HCT116 (cell line): ENCODE measurements around the gene TMEM45A. TPM values are rescaled to one million over a fixed set of nuclear protein-coding genes. Genes with fewer than 3 reads are reported as not detected.
A peak's percentile ranks its signal among the peaks of the same experiment; 100 is the strongest.

Experiments
- ATAC-seq: fragments of 200-7000 bp; cut with Tn5 transposase; 2 replicates; pipeline ENCODE4 v1.9.1; 2020; ENCODE audit warnings: mild to moderate bottlenecking, moderate library complexity
- BruUV-seq: library from RNA; stranded (reverse); fragments of 400-500 nt; replicated peaks from 2 replicates; lab custom pipeline; 2021; lab: Mats Ljungman, UMichigan
- CTCF ChIA-PET: fragments of 300-600 bp; sonication (Branson Sonifier 250); formaldehyde crosslinking; loops from one replicate; lab custom pipeline; 2021; ENCODE audit warnings: antibody characterized with exemption; lab: Charles Lee
- POLR2A ChIA-PET: fragments of 300-600, 350-600 bp; sonication (Branson Sonifier 250); formaldehyde crosslinking; loops from one replicate; lab custom pipeline; 2021; ENCODE audit warnings: antibody characterized with exemption; lab: Charles Lee
- RAD21 ChIA-PET, 2 experiments: fragments of 300-600 bp; sonication (Branson Sonifier 250); formaldehyde crosslinking; loops; one replicate each; lab custom pipeline; 2023; ENCODE audit warnings: low total read pairs in 2 of 2; ENCODE audit not compliant: uncharacterized antibody in 2 of 2, unreplicated experiment in 2 of 2, low non-redundant PET in 1 of 2; lab: Charles Lee
- DNase-seq: peaks from one replicate; pipeline ENCODE4 v3.0.0-alpha.2; 2010; ENCODE audit warnings: low read depth, low spot score
- H2AFZ ChIP-seq: fragments of 200-600 bp; shearing (Covaris generic), sonication (generic); 2 replicates; pipeline ENCODE4 v1.6.1; 2017; ENCODE audit warnings: low read depth, mixed run types, mixed read lengths, antibody characterized with exemption, low read length; ENCODE audit not compliant: poor library complexity, severe bottlenecking
- H3K27ac ChIP-seq: 2 replicates; pipeline ENCODE4 v1.5.1; 2012; ENCODE audit warnings: low read depth, low read length
- H3K27me3 ChIP-seq: fragments of 200-600 bp; sonication (generic); 2 replicates; pipeline ENCODE4 v1.6.1; 2016; ENCODE audit warnings: mixed run types, low read length, mixed read lengths; ENCODE audit not compliant: insufficient read depth
- H3K36me3 ChIP-seq, 2 experiments: fragments of 200-500 bp in 1 of 2; fragments of 200-600 bp in 1 of 2; sonication (Bioruptor generic) in 1 of 2; sonication (generic) in 1 of 2; 2 replicates each; pipeline versions ENCODE4 v1.5.1 to v1.6.1; 2014 to 2016; ENCODE audit warnings: low read length in 2 of 2, inconsistent platforms in 1 of 2, mixed read lengths in 1 of 2, mixed run types in 1 of 2; ENCODE audit not compliant: insufficient read depth in 2 of 2, control insufficient read depth in 1 of 2
- H3K4me1 ChIP-seq, 2 experiments: fragments of 200-600 bp in 1 of 2; sonication (generic) in 1 of 2; 2 replicates each; pipeline versions ENCODE4 v1.5.1 to v1.6.1; 2012 to 2017; ENCODE audit warnings: low read length in 2 of 2, inconsistent platforms in 1 of 2, mild to moderate bottlenecking in 1 of 2, mixed read lengths in 1 of 2, mixed run types in 1 of 2, moderate library complexity in 1 of 2; ENCODE audit not compliant: insufficient read depth in 2 of 2, control insufficient read depth in 1 of 2
- H3K4me2 ChIP-seq: fragments of 200-600 bp; sonication (generic); 2 replicates; pipeline ENCODE4 v1.6.1; 2017; ENCODE audit warnings: mixed run types, low read length, mixed read lengths
- H3K4me3 ChIP-seq, 2 experiments: fragments of 200-600 bp in 1 of 2; sonication (generic) in 1 of 2; replicated peaks in 1 of 2; 2 replicates each; pipeline ENCODE4 v1.5.1; 2011 to 2016; ENCODE audit warnings: low read length in 2 of 2, control low read depth in 1 of 2, low read depth in 1 of 2, mild to moderate bottlenecking in 1 of 2, mixed read lengths in 1 of 2, mixed run types in 1 of 2
- H3K79me2 ChIP-seq: fragments of 200-600 bp; sonication (generic); 2 replicates; pipeline ENCODE4 v1.6.1; 2017; ENCODE audit warnings: mild to moderate bottlenecking, mixed run types, low read length, moderate library complexity, mixed read lengths; ENCODE audit not compliant: insufficient read depth
- H3K9ac ChIP-seq: fragments of 200-600 bp; sonication (generic); 2 replicates; pipeline ENCODE4 v1.6.1; 2016; ENCODE audit warnings: low read length, mixed read lengths
- H3K9me2 ChIP-seq: fragments of 200-600 bp; sonication (generic), shearing (Covaris generic); 2 replicates; pipeline ENCODE4 v1.6.1; 2017; ENCODE audit warnings: mixed run types, mild to moderate bottlenecking, moderate library complexity; ENCODE audit not compliant: insufficient read depth
- H3K9me3 ChIP-seq, 2 experiments: fragments of 200-500 bp in 1 of 2; fragments of 200-600 bp in 1 of 2; sonication (Bioruptor generic) in 1 of 2; sonication (generic) in 1 of 2; 2 replicates each; pipeline ENCODE4 v1.6.1; 2014 to 2017; ENCODE audit warnings: low read length in 2 of 2, mixed read lengths in 2 of 2, inconsistent platforms in 1 of 2, low read depth in 1 of 2, mild to moderate bottlenecking in 1 of 2, mixed run types in 1 of 2, moderate library complexity in 1 of 2; ENCODE audit not compliant: control insufficient read depth in 1 of 2, insufficient read depth in 1 of 2
- H4K20me1 ChIP-seq: fragments of 200-600 bp; sonication (generic), shearing (Covaris generic); 2 replicates; pipeline ENCODE4 v1.6.1; 2017; ENCODE audit warnings: mixed run types, mild to moderate bottlenecking, moderate library complexity; ENCODE audit not compliant: insufficient read depth
- CBX3 ChIP-seq: IDR thresholded peaks from 2 replicates; pipeline ENCODE4 v1.6.1; 2012; ENCODE audit warnings: low read depth
- CTCF ChIP-seq, 3 experiments: fragments of 200-600 bp in 1 of 3; sonication (generic) in 1 of 3; IDR thresholded peaks in 2 of 3; conservative IDR thresholded peaks in 1 of 3; 2 replicates each; pipeline ENCODE4 v1.5.1; 2012 to 2017; ENCODE audit warnings: low read depth in 2 of 3, low read length in 2 of 3, antibody characterized with exemption in 1 of 3, borderline replicate concordance in 1 of 3, control low read depth in 1 of 3, mild to moderate bottlenecking in 1 of 3, mixed read lengths in 1 of 3, mixed run types in 1 of 3, moderate library complexity in 1 of 3; ENCODE audit not compliant: insufficient read depth in 1 of 3
- EGR1 ChIP-seq: IDR thresholded peaks from 2 replicates; pipeline ENCODE4 v1.6.1; 2012; ENCODE audit warnings: low read depth
- EZH2phosphoT487 ChIP-seq: fragments of 200-600 bp; IDR thresholded peaks from 2 replicates; pipeline ENCODE4 v1.6.1; 2018; ENCODE audit warnings: antibody characterized with exemption, borderline replicate concordance
- FOSL1 ChIP-seq: IDR thresholded peaks from 2 replicates; pipeline ENCODE4 v1.6.1; 2012; ENCODE audit warnings: low read depth
- JUND ChIP-seq: IDR thresholded peaks from 2 replicates; pipeline ENCODE4 v1.6.1; 2012
- MAX ChIP-seq: IDR thresholded peaks from 2 replicates; pipeline ENCODE4 v1.6.1; 2012
- POLR2A ChIP-seq: IDR thresholded peaks from 2 replicates; pipeline ENCODE4 v1.7.0; 2011; ENCODE audit warnings: borderline replicate concordance; ENCODE audit not compliant: insufficient read depth, insufficient read length; ENCODE audit errors: extremely low read depth
- RAD21 ChIP-seq: IDR thresholded peaks from 2 replicates; pipeline ENCODE4 v1.6.1; 2012; ENCODE audit warnings: low read depth, mild to moderate bottlenecking
- REST ChIP-seq: IDR thresholded peaks from 2 replicates; pipeline ENCODE4 v1.6.1; 2012; ENCODE audit warnings: low read depth
- SIN3A ChIP-seq: IDR thresholded peaks from 2 replicates; pipeline ENCODE4 v1.6.1; 2012; ENCODE audit warnings: low read depth
- SP1 ChIP-seq: IDR thresholded peaks from 2 replicates; pipeline ENCODE4 v1.6.1; 2012; ENCODE audit warnings: low read depth
- YY1 ChIP-seq: IDR thresholded peaks from 2 replicates; pipeline ENCODE4 v1.6.1; 2011; ENCODE audit warnings: low read length, low read depth, moderate library complexity, mild to moderate bottlenecking; ENCODE audit not compliant: insufficient replicate concordance; ENCODE audit errors: extremely low read depth
- ZFX ChIP-seq: fragments of 450-650 bp; IDR thresholded peaks from 2 replicates; pipeline ENCODE4 v1.6.1; 2017
- ZNF274 ChIP-seq: fragments of 200-500 bp; sonication (Bioruptor generic); IDR thresholded peaks from 2 replicates; pipeline ENCODE4 v1.6.1; 2014; ENCODE audit warnings: mild to moderate bottlenecking, low read depth, low read length, inconsistent platforms
- intact Hi-C: fragments of 100-400 bp; cut with micrococcal nuclease; formaldehyde crosslinking; loops from 2 replicates; pipeline ENCODE4 v1.10.0; 2022
- total RNA-seq: library from RNA; stranded (reverse); gene quantifications from one replicate; pipeline ENCODE4 v1.2.1, GENCODE V29; 2021; ENCODE audit not compliant: unreplicated experiment

The TMEM45A gene
- total RNA-seq, 1 experiment from 2014 or later, result 5.0 TPM

- no TSS peak for BruUV-seq
- ChIA-PET CTCF (no interaction called here), RAD21 (no interaction called here), POLR2A (no interaction called here)
- Histone ChIP-seq H3K4me2 (no peak overlapping the region), H3K9ac (no peak overlapping the region), H2AFZ (no peak overlapping the region), H3K36me3 (no peaks in the 10 kb centered on the region), H3K9me3 (no peaks in the 10 kb centered on the region), H3K4me3 (no peak overlapping the region), H3K79me2 (no peaks in the 10 kb centered on the region), H3K27ac (no peak overlapping the region), H3K27me3 (no peaks in the 10 kb centered on the region), H3K4me1 (peaks cover 3 to 12% of the 10 kb centered on the region in 2 experiments; a peak in 2 of 4 replicates), H3K9me2 (no peaks in the 10 kb centered on the region), H4K20me1 (no peaks in the 10 kb centered on the region)
- TF ChIP-seq CBX3 (no peak), FOSL1 (no peak)
- DNase-seq, result no peak
- no peak for ATAC-seq
- intact Hi-C loops, result no loop called here
Observed at GRCh38 chr3:100489118-100489517, 3.3 kb upstream of the TMEM45A start.

GRCh38 chr3:100496711-100497261, 4.4 kb downstream of the TMEM45A start:
- no peak overlapping the region for H3K9ac ChIP-seq
- H3K36me3 ChIP-seq, result no peaks in the 10 kb centered on the region
- ChIA-PET CTCF (no interaction called here), RAD21 (no interaction called here), POLR2A (no interaction called here)
- no peaks in the 10 kb centered on the region for H3K27me3 ChIP-seq
- no peaks in the 10 kb centered on the region for H3K79me2 ChIP-seq
- DNase-seq, result no peak
- peak overlapping the region; percentile 43; the same call in 1 of the 2 replicates for H3K4me2 ChIP-seq
- no peak overlapping the region for H3K4me3 ChIP-seq
- BruUV-seq, result no TSS peak
- H2AFZ ChIP-seq, result no peak overlapping the region
- H3K27ac ChIP-seq, result no peak overlapping the region
- no peaks in the 10 kb centered on the region for H3K9me3 ChIP-seq
- no peak for ATAC-seq
- no peaks in the 10 kb centered on the region for H4K20me1 ChIP-seq
- intact Hi-C loops, result no loop called here
- H3K9me2 ChIP-seq, result no peaks in the 10 kb centered on the region
- no peak for TF ChIP-seq FOSL1
- no peak for TF ChIP-seq REST
- no peak for TF ChIP-seq ZFX
- TF ChIP-seq JUND, result no peak
- no peak for TF ChIP-seq EGR1
- no peak for TF ChIP-seq MAX
- no peak for TF ChIP-seq RAD21
- no peak for TF ChIP-seq POLR2A
- TF ChIP-seq EZH2phosphoT487, result no peak
- no peak for TF ChIP-seq SP1
- no peak for TF ChIP-seq ZNF274
- no peak for TF ChIP-seq YY1
- no peak for TF ChIP-seq CBX3
- TF ChIP-seq CTCF (IDR thresholded peaks at IDR 0.05 in 2 of 3, conservative IDR thresholded peaks at IDR 0.05 in 1 of 3; ENCODE audit: borderline replicate concordance in 1 of 3, insufficient read depth in 1 of 3, low read depth in 2 of 3, low read length in 2 of 3), result no peak
- no peak for TF ChIP-seq SIN3A
- H3K4me1 ChIP-seq, result peaks cover under 1 to 25% of the 10 kb centered on the region in 2 experiments; a peak in 2 of 4 replicates
